HG03135 (cell line): ENCODE measurements around the gene ALG3.

ENCODE experiments used
- ATAC-seq: cut with Tn5 transposase; IDR thresholded peaks from one replicate; pipeline ENCODE4 v1.9.1; 2021; ENCODE audit warnings: mild to moderate bottlenecking, moderate library complexity; ENCODE audit not compliant: unreplicated experiment

The ALG3 gene

GRCh38 chr3:184200825-184201224, 47.9 kb downstream of the ALG3 start:
- no peak for ATAC-seq

- no peak for ATAC-seq
These were observed 50.3 kb downstream of the ALG3 start for GRCh38 chr3:184198509-184198908.

- no peak for ATAC-seq
These were observed 52.2 kb downstream of the ALG3 start for GRCh38 chr3:184196536-184196935.

GRCh38 chr3:184193991-184194539, 54.7 kb downstream of the ALG3 start:
- ATAC-seq: no peak

GRCh38 chr3:184192889-184193288, 55.9 kb downstream of the ALG3 start:
- ATAC-seq: no peak
